Activated B cell treated with CpG ODN at 0.5 μM for 24 hours (primary cell): ENCODE results near the gene EEF2KMT. TPM values are rescaled to one million over a fixed set of nuclear protein-coding genes. Genes with fewer than 3 reads are reported as not detected.

Source experiments
- ATAC-seq: fragments of 200-7000 bp; cut with Tn5 transposase; one replicate; pipeline ENCODE4 v1.10.0; 2021; ENCODE audit warnings: low read depth, mild to moderate bottlenecking, moderate library complexity
- CTCF ChIA-PET: fragments of 350-600 bp; sonication (Branson Sonifier 250); formaldehyde crosslinking; loops from one replicate; lab custom pipeline; 2021; ENCODE audit warnings: antibody characterized with exemption; lab: Charles Lee
- POLR2A ChIA-PET: fragments of 350-600 bp; sonication (Branson Sonifier 250); formaldehyde crosslinking; loops from one replicate; lab custom pipeline; 2021; ENCODE audit warnings: antibody characterized with exemption; lab: Charles Lee
- DNase-seq: peaks from one replicate; pipeline ENCODE4 v3.0.0; 2022
- H3K27ac Mint-ChIP-seq: one replicate; pipeline ENCODE4 v1.8.0; 2020; ENCODE audit warnings: mixed read lengths
- H3K27me3 Mint-ChIP-seq: one replicate; pipeline ENCODE4 v1.8.0; 2021; ENCODE audit warnings: mixed read lengths
- H3K36me3 Mint-ChIP-seq: one replicate; pipeline ENCODE4 v1.8.0; 2021; ENCODE audit warnings: low read depth, mixed read lengths
- H3K4me1 Mint-ChIP-seq: one replicate; pipeline ENCODE4 v1.8.0; 2021; ENCODE audit warnings: mixed read lengths
- H3K4me3 Mint-ChIP-seq: one replicate; pipeline ENCODE4 v1.8.0; 2020; ENCODE audit warnings: mild to moderate bottlenecking, mixed read lengths
- H3K9me3 Mint-ChIP-seq: one replicate; pipeline ENCODE4 v1.8.0; 2020; ENCODE audit warnings: mixed read lengths
- intact Hi-C: fragments of 100-400 bp; cut with micrococcal nuclease; formaldehyde crosslinking; loops from one replicate; pipeline ENCODE4 v1.15.1; 2024
- total RNA-seq: library from RNA; stranded (reverse); gene quantifications from 2 replicates; pipeline ENCODE4 v1.2.3, GENCODE V29; 2022
- TF ChIP-seq, protein P1 (sequence below): fragments of 200-600 bp; IDR thresholded peaks from one replicate; pipeline ENCODE4 v1.8.0; 2022; ENCODE audit warnings: antibody characterized with exemption, mild to moderate bottlenecking

The EEF2KMT gene
- total RNA-seq, 1 donor from 2014 or later: 14.9 TPM

DNA sequence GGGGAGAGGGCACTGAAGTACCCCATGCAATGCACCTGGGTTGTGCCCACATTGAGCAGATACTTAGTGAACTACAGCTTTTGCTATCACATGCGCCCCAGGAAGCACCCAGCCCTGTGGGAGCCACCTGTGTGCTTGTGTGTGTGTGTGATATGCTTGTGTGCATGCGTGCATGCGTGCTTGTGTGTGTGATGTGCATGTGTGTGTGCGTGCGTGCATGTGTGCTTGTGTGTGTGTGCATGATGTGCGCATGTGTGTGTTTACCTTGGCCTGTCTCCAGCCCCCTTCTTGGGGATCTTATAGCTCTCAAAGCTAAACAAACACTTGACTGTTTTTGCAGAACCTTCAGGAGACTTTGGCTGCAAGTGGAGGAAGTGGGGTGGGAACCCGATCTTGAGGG, 32.7 kb downstream of the EEF2KMT start:
- Mint-ChIP-seq H3K27ac (no peak overlapping the region), H3K9me3 (no peaks in the 10 kb centered on the region), H3K4me1 (no peaks in the 10 kb centered on the region), H3K4me3 (no peak overlapping the region), H3K36me3 (no peaks in the 10 kb centered on the region), H3K27me3 (peaks cover 8% of the 10 kb centered on the region)
- intact Hi-C loops: no loop called here
- DNase-seq: no peak
- no peak for ATAC-seq
- ChIA-PET CTCF (no interaction called here), POLR2A (no interaction called here)
- TF ChIP-seq, protein P1, sequence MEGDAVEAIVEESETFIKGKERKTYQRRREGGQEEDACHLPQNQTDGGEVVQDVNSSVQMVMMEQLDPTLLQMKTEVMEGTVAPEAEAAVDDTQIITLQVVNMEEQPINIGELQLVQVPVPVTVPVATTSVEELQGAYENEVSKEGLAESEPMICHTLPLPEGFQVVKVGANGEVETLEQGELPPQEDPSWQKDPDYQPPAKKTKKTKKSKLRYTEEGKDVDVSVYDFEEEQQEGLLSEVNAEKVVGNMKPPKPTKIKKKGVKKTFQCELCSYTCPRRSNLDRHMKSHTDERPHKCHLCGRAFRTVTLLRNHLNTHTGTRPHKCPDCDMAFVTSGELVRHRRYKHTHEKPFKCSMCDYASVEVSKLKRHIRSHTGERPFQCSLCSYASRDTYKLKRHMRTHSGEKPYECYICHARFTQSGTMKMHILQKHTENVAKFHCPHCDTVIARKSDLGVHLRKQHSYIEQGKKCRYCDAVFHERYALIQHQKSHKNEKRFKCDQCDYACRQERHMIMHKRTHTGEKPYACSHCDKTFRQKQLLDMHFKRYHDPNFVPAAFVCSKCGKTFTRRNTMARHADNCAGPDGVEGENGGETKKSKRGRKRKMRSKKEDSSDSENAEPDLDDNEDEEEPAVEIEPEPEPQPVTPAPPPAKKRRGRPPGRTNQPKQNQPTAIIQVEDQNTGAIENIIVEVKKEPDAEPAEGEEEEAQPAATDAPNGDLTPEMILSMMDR: no peak

DNA sequence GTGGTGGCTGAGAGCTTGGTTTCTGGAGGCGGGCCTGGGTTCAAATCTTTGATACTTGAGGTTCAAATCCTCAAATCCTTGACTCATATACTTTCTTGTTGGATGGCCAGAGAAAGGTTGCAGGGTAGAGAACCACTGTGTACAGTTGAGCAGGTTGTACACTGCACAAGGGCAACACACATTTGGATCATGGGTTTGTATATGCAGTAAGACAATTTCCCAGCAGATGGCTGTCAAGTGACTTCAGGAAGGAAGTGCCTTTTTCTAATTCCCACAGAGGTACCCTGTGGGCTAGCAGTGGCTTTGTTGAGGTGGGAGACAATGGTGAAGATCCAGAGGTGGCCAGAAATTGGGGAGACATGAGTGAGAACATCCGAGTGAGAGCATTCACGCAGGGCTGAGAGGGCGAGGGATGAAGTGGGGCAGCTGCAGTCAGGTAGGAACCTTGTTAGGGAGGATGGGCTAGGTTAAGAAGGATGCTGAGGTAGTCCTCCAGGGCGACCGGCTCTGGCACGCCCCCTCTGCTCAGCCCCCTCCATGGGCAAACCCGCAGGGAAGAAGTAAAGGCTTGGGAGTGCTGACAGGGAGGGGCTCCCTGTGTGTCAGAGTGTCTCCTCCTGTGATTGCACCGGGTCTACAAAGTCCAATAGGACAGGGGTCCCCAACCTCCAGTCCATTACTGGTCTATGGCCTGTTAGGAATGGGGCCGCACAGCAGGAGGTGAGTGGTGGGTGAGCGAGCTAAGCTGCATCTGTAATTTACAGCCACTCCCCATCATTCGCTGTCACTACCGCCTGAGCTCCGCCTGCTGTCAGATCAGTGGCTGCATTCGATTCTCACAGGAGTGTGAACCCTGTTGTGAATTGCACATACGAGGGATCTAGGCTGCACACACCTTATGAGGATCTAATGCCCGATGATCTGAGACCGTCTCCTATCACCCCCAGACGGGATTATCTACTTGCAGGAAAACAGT, 34.5 kb downstream of the EEF2KMT start:
- Mint-ChIP-seq H3K4me3 (no peak overlapping the region), H3K4me1 (no peaks in the 10 kb centered on the region), H3K27ac (no peak overlapping the region), H3K36me3 (no peaks in the 10 kb centered on the region), H3K9me3 (no peaks in the 10 kb centered on the region), H3K27me3 (peaks cover 8% of the 10 kb centered on the region)
- POLR2A ChIA-PET: no interaction called here
- TF ChIP-seq, protein P1: no peak
- DNase-seq (no peak), ATAC-seq (no peak)
- CTCF ChIA-PET: no interaction called here
- intact Hi-C loops: no loop called here

DNA sequence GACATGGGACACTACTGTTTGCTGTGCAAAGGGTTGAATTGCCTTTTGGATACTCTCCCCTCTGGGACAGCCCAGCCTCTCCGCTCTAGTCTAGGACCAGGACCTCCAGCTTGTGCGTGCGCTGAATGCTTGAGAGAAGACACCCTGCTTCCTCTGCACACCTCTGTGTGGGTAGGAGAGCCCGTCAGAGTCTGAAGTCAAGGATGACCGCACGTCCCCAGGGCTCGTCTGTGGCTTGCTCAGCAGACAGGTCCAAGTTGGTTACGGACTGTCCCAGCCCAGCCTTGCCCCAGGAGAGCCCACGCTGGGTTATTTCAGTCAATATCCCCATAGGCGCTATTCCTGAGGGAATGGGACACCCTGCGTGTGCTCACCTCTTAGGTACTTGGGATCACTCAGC, 35.5 kb downstream of the EEF2KMT start:
- H3K4me1 Mint-ChIP-seq: no peaks in the 10 kb centered on the region
- DNase-seq: no peak
- TF ChIP-seq, protein P1: no peak
- intact Hi-C loops: no loop called here
- H3K27me3 Mint-ChIP-seq: peaks cover 5% of the 10 kb centered on the region
- CTCF ChIA-PET: no interaction called here
- H3K27ac Mint-ChIP-seq: no peak overlapping the region
- no peak overlapping the region for H3K4me3 Mint-ChIP-seq
- POLR2A ChIA-PET: interaction anchor here (0.7 kb wide), 1 partner anchor 64 kb away, joined by 6 read pairs; no protein-coding TSS in a partner anchor
- no peaks in the 10 kb centered on the region for H3K36me3 Mint-ChIP-seq
- no peaks in the 10 kb centered on the region for H3K9me3 Mint-ChIP-seq
- ATAC-seq: no peak

DNA sequence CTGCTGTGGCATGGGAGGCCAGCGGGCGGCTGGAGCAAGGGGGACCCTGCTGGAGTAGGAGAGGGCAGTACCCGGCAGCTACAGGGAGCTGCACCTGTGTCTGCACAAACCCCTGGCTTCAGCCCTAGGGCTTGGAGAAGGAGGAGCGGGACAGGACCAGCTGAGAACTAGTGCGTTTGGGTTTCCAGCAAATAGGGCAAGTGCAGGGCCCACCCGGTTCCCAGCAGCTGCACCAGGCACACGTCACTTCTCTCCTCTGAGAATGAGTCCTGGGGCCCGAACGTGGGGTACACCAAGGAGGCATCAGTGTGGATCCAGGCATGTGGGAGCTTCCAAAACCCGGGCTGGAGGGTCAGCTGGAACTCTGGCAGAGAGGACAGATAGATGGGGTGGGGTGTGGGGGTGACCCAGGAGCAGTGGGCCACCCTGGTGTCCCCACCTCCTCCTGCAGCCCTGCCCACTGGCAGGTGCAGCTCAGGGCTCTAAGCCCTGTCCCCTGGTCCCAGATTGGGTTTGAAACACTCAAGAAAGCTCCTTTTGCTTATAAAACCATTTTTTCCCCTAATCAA, 37.4 kb downstream of the EEF2KMT start:
- POLR2A ChIA-PET: no interaction called here
- TF ChIP-seq, protein P1: no peak
- Mint-ChIP-seq H3K4me1 (no peaks in the 10 kb centered on the region), H3K27me3 (peaks cover 8% of the 10 kb centered on the region), H3K27ac (no peak overlapping the region), H3K9me3 (no peaks in the 10 kb centered on the region), H3K4me3 (no peak overlapping the region), H3K36me3 (no peaks in the 10 kb centered on the region)
- no peak for ATAC-seq
- no peak for DNase-seq
- intact Hi-C loops: no loop called here
- CTCF ChIA-PET: no interaction called here

DNA sequence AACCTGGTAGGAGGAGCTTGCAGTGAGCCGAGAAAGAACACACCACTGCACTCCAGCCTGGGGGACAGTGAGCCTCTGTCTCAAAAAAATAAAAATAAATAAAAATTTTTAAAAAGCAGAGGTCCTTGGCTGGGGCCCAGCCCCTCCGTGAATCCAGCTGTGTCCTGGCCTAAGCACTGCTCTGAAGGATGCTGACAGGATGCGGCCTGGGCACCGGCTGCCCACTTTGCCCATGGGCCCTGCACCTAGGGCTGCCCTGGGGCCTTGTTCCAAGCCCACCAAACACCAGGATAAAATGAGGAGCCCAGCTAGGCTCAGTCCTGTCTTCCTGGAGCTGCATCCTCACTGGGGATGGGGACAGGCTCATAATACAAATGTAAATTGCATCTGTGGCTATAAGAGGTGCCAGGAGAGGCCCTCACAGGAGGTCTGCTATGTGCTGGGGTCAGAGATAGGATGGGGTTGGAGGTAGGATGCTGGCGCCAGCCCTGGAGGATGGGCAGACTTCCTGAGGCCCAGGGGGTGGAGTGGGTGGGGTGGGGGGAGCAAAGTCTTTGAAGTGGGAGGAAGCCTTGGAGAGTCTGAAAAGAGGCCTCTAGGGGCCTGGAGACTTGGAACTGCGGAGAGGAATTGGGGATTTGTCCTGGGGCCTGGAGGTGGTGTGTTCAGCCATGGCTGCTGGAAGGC, 38.1 kb downstream of the EEF2KMT start:
- intact Hi-C loops: no loop called here
- ChIA-PET CTCF (no interaction called here), POLR2A (no interaction called here)
- TF ChIP-seq, protein P1: no peak
- no peaks in the 10 kb centered on the region for H3K36me3 Mint-ChIP-seq
- peaks cover 7% of the 10 kb centered on the region for H3K27me3 Mint-ChIP-seq
- ATAC-seq (no peak), DNase-seq (no peak)
- H3K27ac Mint-ChIP-seq: no peak overlapping the region
- H3K4me1 Mint-ChIP-seq: no peaks in the 10 kb centered on the region
- no peak overlapping the region for H3K4me3 Mint-ChIP-seq
- H3K9me3 Mint-ChIP-seq: no peaks in the 10 kb centered on the region
